ENCODE data around the gene F13A1. TPM values are rescaled to one million over a fixed set of nuclear protein-coding genes. Genes with fewer than 3 reads are reported as not detected.

F13A1 gene
- total and polyA plus RNA-seq, 3 donors from 2014 or later = 11.7 to 53.0 (median 22.7) TPM

DNA sequence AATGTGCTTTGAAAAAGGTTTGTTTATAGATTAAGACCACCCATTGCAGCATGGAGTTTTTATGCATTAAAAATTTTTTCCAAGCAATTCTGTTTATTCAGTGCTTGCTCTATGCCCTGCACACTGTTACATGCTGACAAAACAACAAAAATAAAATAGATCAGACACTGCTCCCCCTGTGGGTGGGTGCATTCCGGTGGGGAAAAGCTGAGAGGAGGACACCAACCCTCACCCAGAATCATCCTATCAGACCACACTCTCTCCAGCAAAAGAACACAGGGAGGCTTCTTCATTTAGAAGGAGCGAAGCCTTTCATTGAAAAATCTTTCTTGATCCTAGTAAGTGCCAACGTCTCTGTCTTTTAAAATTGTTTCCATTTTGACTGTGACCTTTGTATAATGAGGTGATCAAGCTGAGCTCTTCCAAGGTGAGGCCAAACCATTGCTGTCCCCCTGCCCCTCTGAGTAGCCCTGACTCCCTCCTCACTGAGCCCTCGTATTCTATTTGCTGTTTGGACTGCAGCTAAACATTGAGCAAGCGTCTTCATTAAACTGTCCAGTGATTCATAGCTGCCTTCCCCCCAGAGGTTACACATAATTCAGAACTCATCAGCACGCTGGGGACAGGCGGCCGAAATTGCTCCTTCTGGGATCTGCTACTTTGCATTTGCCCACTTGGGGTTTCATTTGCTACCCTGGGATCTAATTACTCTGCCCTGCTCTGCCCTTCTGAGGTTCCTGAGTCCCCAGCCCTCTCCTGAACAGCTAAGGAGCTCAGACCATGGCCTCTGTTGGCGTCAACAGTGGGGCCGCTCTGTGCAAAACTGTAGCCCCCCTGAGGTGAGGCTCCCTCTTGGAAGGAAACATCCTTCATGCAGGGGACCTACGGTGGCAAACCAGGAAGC is 102.4 kb downstream of the F13A1 start:
- intact Hi-C loops (cut with DNase I; ENCODE audit: low total_unique reads) = no loop called here
- Histone ChIP-seq H3K36me3 (ENCODE audit: low read depth, missing control alignments) (no peaks in the 10 kb centered on the region), H3K4me3 (no peak overlapping the region), H3K9me3 (no peaks in the 10 kb centered on the region), H3K27me3 (no peaks in the 10 kb centered on the region), H3K27ac (no peak overlapping the region), H3K4me1 (no peaks in the 10 kb centered on the region)
- WGBS, 2 donors = 44 to 52% methylated on average over 8 to 11 of the region's 11 CpGs
- no peak for DNase-seq
- TF ChIP-seq POLR2A (IDR thresholded peaks at IDR 0.05) = no peak

DNA sequence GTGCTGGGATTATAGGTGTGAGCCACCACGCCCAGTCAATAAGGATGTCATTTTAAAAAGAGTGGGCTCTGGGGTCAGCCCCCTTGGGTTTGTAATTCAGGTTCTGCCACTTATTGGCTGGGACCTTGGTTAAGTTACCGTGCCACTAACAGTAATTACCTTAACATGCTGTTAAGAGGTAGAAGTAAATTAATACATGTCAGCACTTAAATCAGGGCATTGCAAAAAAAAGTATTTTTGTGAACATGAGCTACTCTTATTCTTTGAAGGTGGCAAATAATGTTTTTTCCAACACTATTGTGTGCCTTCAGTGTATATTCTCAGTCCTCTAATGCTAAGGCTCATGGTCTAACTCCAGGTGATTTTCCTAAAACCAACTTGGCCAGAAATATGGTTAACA is 109.5 kb downstream of the F13A1 start:
- Histone ChIP-seq H3K4me3 (no peak overlapping the region), H3K9me3 (no peaks in the 10 kb centered on the region), H3K4me1 (no peaks in the 10 kb centered on the region), H3K27me3 (no peaks in the 10 kb centered on the region), H3K27ac (no peak overlapping the region), H3K36me3 (ENCODE audit: low read depth, missing control alignments) (no peaks in the 10 kb centered on the region)
- no peak for DNase-seq
- TF ChIP-seq POLR2A (IDR thresholded peaks at IDR 0.05) = no peak
- intact Hi-C loops (cut with DNase I; ENCODE audit: low total_unique reads) = no loop called here
- 87 to 95% methylated on average over 2 of the region's 2 CpGs for WGBS, 2 donors

DNA sequence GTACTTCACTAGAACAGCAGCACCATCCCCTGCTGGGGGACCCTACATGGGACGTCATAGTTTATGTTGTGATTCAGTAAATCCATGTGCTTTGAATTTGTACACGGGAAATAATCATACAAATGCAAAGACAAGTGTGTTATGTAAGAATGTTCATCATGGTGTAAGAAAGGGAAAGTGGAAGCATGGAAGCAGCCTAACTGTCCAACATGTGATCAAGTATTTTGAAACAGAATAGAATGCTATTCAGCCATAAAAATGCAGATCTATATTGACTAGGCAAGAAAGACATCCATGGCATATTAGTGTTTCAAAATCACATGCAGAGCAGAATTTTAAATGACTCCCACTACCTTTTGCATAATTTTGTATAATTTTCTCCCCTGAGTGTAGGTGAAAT is 117.6 kb downstream of the F13A1 start:
- intact Hi-C loops (cut with DNase I; ENCODE audit: low total_unique reads) = no loop called here
- no peaks in the 10 kb centered on the region for H3K9me3 ChIP-seq
- DNase-seq = no peak
- no peaks in the 10 kb centered on the region for H3K27me3 ChIP-seq
- WGBS, 2 donors = 87 to 95% methylated on average over 2 of the region's 2 CpGs
- no peak for TF ChIP-seq POLR2A (IDR thresholded peaks at IDR 0.05)
- TF ChIP-seq, protein P1, sequence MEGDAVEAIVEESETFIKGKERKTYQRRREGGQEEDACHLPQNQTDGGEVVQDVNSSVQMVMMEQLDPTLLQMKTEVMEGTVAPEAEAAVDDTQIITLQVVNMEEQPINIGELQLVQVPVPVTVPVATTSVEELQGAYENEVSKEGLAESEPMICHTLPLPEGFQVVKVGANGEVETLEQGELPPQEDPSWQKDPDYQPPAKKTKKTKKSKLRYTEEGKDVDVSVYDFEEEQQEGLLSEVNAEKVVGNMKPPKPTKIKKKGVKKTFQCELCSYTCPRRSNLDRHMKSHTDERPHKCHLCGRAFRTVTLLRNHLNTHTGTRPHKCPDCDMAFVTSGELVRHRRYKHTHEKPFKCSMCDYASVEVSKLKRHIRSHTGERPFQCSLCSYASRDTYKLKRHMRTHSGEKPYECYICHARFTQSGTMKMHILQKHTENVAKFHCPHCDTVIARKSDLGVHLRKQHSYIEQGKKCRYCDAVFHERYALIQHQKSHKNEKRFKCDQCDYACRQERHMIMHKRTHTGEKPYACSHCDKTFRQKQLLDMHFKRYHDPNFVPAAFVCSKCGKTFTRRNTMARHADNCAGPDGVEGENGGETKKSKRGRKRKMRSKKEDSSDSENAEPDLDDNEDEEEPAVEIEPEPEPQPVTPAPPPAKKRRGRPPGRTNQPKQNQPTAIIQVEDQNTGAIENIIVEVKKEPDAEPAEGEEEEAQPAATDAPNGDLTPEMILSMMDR (IDR thresholded peaks at IDR 0.05) = no peak
- no peaks in the 10 kb centered on the region for H3K36me3 ChIP-seq (ENCODE audit: low read depth, missing control alignments)
- H3K4me1 ChIP-seq = no peaks in the 10 kb centered on the region
- H3K4me3 ChIP-seq = no peak overlapping the region
- no peak overlapping the region for H3K27ac ChIP-seq

DNA sequence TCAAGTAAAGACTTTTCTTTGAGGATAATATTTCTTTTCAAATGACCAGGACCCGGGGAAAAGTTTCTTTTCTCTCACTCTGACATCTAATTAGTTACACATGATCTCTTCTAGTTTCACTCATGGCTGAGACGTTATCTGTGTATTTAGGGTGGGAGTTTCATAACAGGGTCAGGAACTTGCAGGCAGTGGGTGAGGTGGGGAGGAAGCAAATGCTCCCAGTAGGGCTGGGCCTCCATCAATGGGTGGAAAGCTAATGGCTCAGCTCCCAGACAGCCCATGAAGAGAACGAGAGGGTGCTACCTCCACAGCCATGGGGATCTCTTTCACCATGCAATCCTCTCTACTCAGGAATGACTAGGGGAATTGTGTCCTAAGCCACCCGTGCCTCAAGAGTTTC is 119.3 kb downstream of the F13A1 start:
- H3K9me3 ChIP-seq = no peaks in the 10 kb centered on the region
- no peak overlapping the region for H3K4me3 ChIP-seq
- no peaks in the 10 kb centered on the region for H3K4me1 ChIP-seq
- DNase-seq = no peak
- 41 to 59% methylated on average over 4 of the region's 4 CpGs for WGBS, 2 donors
- H3K27me3 ChIP-seq = no peaks in the 10 kb centered on the region
- H3K36me3 ChIP-seq (ENCODE audit: low read depth, missing control alignments) = no peaks in the 10 kb centered on the region
- intact Hi-C loops (cut with DNase I; ENCODE audit: low total_unique reads) = no loop called here
- H3K27ac ChIP-seq = no peak overlapping the region
- no peak for TF ChIP-seq POLR2A (IDR thresholded peaks at IDR 0.05)
- TF ChIP-seq, protein P1 (IDR thresholded peaks at IDR 0.05) = no peak

DNA sequence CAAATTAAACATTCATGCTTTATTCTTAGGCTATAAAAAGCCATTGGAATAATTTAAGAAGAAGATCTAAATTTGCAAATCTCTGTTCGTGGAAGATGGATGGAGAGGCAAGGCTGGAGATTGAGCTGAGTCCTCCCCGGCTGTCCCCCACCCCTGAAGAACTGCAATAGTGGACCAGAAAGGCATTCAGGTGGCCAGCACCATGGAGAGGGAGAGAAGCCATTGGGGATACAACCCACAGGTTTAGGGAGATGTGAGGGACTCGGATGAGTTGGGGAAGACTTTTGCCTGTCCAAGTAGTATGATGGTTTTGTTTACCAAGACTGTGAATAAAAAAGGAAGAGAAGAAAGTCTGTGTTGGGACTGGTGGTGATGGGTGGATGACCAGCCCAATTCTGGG is 120.8 kb downstream of the F13A1 start:
- DNase-seq = no peak
- 87 to 88% methylated on average over 3 of the region's 3 CpGs for WGBS, 2 donors

More for the DNA sequence above, 120.8 kb downstream of the F13A1 start:
- H3K9me3 ChIP-seq = no peaks in the 10 kb centered on the region
- TF ChIP-seq, protein P1 (IDR thresholded peaks at IDR 0.05) = no peak
- TF ChIP-seq POLR2A (IDR thresholded peaks at IDR 0.05) = no peak
- no peaks in the 10 kb centered on the region for H3K4me1 ChIP-seq
- no peaks in the 10 kb centered on the region for H3K36me3 ChIP-seq (ENCODE audit: low read depth, missing control alignments)
- H3K27ac ChIP-seq = no peak overlapping the region
- intact Hi-C loops (cut with DNase I; ENCODE audit: low total_unique reads) = no loop called here
- H3K4me3 ChIP-seq = no peak overlapping the region
- H3K27me3 ChIP-seq = no peaks in the 10 kb centered on the region

Measured in testis (tissue), 3 donors.